ENCODE measurements around the gene STIM1.
"Not testable (repeated sequence)": the region's sequence is repeated elsewhere in the genome, so short reads cannot be mapped to it uniquely, and the experiment has no call there.

The STIM1 gene

DNA sequence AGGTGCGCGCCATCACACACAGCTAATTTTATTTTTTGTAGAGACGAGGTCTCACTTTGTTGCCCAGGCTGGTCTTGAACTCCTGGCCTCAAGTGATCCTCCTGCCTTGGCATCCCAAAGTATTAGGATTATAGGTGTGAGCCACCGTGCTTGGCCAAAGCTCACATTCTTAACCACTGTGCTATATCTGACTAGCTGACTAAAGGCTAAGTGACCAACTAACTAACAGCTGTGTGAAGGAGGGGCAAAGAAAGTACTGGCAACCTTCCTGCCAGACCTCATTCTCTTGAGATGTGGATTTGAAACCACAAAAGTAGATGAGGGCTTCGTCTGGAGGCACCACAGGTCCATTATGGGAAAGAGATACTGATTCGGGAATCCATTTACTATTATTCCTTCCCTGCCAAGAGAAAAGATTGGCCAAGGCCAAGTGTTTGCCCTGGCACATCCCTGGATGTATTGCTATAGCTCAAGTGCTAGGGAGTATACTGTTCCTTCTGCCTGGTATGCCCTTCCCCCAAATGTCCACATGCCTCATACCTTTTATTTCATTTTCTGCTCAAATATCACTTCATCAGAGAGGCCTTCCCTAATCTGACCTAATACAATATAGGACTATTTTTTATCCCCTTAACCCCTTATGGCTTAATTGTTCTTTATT lies 186.4 kb downstream of the STIM1 start:
- DNase-seq: no peak

DNA sequence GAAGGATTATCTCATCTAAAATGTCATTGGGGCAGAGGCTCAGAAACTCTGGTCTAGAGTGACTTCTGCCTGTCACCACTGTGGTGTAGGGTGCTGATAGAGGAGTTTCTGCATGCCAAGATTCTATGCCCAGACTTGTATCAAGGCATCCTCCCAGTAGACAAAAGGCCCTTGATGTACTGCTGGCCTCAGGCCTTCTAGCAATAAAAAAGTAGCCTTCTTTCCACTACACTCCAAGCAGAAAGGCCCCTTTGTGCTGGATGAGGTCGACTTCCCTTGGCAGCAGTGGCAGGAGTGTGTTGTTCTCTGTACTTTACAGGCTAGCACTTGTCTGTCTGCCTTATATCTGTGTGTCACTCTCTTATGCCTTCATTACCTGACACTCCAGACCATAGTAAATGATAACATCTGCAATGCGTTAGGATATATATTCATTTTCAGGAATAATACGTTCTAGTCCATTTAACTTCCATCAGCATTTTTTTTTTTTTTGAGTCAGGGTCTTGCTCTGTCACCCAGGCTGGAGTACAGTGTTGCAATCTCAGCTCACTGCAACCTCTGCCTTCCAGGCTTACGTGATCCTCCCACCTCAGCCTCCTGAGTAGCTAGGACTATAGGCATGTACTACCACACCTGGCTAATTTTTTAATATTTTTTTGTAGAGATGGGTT lies 189.6 kb downstream of the STIM1 start:
- DNase-seq: no peak

DNA sequence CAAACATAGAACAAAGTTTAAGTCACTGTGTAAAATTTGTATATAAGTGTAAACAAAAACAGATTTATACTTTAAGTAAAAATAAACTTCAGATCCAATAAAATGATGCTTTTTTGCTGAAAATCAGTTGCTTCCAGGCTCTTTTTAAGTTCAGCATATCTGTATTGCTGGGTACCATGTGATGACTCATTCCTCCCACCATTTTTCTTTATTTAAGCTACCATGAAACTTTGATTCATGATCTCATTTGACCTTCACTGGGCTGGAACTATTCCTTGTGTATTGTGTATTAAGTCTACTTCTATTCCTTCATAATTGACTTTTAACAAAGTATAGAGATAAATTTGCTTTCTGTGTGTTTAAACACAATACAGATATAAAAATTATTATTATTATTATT lies 192.9 kb downstream of the STIM1 start:
- DNase-seq: peak; percentile 18 to 30

DNA sequence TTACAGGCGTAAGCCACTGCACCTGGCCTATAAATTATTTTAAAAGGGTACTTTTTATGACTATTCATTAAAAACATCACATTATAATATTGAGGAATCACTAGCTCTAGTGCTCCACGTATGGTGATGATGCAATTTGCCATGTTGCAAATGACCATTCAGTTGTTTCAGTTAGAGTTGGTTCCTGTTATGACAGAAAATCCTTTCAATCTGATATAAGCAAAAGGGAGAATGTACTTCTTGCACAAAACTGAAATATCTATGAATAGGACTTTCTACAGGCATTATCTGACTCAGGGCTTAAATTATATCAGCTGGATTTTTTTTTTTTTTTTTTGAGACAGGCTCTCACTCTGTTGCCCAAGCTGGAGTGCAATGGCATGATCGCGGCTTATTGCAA lies 193.5 kb downstream of the STIM1 start:
- DNase-seq: peak; percentile 88 to 89

DNA sequence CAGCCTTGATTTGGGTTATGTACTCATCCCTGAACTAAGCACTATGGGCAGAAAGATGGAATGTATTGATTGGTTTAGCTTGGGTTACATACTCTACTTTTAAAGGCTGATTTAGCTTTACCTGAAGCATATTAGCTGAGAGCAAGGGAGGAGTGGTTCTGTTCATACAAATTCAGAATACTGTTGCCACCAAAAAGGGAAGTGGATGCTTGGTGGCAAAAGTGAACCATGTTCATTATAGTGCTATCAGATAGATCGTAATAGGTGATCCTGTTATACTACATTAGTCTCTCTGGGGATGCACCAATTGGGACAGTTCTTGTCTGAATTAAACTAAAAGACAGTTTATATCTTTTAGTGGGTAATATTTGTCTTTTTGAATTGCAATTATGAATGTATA lies 194.7 kb downstream of the STIM1 start:
- peak in 1 of 2 donors; percentile 25 for DNase-seq

DNA sequence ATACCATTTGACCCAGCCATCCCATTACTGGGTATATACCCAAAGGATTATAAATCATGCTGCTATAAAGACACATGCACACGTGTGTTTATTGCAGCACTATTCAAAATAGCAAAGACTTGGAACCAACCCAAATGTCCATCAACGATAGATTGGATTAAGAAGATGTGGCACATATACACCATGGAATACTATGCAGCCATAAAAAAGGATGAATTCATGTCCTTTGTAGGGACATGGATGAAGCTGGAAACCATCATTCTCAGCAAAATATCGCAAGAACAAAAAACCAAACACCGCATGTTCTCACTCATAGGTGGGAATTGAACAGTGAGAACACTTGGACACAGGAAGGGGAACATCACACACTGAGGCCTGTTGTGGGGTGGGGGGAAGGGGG lies 197.7 kb downstream of the STIM1 start:
- not testable (repeated sequence) for DNase-seq

DNA sequence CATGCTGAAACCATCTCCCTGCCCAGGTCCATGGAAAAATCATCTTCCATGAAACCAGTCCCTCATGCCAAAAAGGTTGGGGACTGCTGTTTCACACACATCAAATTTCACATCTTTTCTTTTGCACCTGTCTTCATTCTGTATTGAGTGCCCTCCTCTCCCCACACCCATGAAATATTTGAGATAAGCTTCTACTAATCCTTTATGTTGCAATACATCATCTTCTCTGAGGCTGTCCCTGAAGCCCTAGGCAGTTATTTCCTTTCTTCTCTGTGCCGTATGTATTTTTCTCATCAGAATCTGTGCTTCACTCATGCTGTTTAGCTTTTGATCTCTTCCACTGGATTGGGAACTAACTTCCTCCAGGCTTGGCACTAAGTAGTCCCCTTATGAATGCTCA lies 199.2 kb downstream of the STIM1 start:
- no peak for DNase-seq

DNA sequence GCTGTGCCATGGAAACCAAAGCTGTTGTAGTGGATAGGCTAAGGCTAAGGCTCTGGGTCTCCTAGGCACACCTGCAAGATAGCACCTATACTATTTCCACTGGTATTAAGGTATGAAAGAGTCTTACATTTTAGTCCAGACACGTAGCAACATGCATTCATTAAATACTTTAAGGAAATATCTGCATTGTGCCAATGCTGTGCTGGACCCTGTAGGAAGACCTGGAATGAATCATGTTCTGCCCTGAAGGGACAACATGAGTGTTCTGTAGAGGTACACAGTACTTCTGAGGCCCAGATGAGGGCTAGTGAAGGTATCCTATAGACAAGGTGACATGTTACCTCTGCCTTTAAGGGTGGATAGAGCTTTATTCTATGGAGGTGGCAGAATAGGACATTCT lies 204.0 kb downstream of the STIM1 start:
- DNase-seq: no peak

DNA sequence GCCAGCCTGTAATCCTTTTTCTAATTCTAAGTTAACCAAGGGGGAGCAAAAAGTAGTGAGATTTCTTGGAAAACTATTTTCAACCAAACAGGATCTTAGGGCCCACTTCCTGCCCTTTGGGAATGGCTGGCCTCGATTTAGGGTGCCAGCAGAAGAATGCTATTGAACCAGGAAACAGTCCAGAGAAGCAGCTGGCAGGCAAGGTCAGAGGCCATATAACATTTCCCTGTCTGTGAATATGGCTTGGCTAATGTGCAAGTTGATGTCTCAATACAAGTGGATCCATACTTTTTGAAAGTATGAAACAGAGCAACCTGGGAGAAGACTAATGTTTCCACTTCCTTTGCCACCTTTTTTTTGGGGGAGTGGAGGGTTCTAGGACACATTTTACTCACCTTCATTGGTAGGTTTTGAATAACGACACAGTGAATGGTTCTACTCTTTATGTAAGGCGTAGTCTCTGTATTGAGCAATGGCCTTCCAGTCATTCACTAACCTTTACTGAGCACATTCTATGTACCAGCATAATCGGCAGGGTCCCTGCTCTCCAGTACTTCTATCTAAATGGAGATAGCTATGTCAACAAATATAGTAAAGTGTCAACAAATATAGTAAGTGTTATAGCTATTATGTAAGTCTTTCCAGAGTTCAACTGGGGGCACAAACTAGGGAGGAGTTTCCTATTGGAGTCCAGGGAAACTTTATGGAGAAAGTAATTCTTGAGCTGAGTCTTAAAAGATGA lies 204.9 kb downstream of the STIM1 start:
- DNase-seq: no peak

DNA sequence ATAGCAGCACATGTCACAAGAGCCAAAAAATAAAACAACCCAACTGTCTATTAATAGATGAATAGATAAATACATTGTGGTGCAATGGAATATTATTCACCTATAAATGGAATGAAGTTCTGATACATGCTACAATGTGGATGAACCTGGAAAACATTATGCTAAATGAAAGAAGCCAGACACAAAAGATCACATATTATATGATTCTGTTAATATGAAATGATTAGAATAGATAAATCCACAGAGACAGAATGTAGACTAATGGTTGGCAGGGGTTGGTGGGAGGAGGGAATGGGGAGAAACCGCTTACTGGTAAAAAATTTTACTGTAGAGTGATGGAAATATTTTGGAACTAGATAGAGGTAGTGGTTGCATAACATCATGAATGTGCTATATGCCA lies 206.2 kb downstream of the STIM1 start:
- DNase-seq: no peak

DNA sequence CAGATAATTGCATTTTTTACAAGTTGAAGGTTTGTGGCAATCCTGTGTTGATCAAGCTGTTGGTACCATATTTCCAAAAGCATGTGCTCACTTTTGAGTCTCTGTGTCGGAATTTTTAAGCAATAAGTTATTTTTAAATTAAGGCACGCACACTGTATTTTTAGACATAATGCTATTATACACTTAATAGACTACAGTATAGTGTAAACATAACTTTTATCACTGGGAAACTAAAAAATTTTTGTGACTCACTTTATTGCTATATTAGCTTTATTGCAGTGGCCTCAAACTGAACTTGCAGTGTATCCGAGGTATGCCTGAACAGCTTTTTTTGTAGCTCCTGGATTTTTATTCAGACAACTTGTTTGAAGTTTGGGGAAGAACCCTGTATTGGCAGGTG lies 207.9 kb downstream of the STIM1 start:
- no peak for DNase-seq

DNA sequence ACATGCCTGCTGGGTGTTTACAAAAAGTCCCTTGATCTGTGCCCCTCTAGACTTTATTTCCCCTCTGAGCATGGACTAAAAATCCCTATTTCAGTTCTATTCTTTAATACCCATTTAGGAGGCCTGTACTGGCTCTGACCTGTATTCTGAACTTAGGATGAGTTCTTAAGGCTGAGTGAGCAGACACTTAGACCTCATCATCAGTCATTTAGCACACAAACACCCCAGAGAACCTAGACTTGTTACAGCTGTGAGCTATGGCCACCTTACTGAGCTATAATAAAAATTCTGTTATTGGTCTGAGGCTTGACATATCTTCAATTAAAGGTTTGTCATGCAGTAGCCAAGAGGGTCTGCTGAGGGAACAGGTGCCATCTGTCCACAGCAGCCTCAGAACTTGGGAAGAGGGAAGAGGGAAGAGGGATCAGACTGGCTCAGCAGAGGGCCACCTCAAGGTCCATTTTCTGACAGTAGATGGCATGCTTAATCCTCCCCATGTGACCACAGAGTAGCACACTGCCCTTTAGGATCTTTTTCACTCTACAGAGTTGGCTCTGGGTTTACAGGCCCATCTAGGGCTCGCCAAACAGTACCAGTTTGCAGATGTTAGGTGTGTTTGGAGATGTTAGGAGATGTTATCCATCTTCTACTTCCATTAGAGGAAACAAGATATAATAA lies 209.0 kb downstream of the STIM1 start:
- no peak for DNase-seq

DNA sequence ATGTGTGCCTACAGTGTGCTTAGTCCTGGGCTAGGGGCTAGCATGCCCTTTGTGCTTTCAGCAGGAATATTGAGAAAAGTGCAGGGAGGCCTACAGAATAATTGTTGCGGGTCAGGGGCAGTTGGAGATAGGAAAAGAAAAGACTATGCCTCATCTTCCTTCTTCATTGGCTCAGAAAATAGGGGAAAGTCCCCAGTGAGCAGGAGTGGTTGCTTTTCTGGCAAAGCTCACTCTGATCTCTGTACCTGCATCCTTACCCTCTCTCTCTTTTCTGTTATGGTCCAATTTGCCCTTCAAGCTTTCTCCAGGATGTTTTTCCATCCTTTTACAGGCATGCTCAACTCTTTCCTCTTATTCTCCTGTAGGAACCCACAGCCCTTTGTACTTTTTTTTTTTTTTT lies 209.6 kb downstream of the STIM1 start:
- DNase-seq: no peak

DNA sequence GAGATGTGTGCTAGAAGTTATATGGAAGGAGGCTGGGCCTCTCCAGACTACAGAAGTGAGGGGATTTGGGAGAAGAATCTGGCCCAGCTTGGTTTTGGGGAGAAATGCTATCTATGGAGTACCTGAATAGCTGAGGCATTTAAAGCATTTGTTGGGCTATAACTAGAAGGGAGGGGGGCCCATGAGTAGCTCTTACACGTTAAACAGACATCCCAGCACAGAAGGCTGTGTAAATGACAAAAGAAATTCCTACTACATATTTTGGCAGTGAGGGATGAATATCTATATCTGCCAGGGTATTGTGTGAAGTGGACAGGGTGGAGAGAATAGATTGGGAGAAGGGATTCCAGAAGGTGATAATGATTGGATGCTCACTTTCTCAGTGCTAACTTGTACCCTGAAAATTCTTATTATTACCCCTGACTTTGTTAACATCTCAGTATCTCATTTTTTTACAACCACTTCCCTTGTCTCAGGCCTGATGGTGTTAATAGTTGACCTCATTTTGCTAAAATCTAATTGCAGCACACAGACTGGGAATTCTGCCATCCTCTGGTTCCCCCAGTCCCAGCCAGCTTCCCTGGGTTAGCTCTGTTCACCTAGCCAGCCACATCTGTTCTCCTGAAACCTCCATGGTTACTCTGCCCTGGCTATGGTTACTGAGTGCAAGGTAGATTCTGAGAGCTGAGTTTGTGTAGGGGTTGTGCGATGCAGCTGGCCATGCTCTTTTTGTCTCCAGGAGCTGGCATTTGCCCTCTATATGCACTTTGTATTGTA lies 210.3 kb downstream of the STIM1 start:
- DNase-seq: no peak

DNA sequence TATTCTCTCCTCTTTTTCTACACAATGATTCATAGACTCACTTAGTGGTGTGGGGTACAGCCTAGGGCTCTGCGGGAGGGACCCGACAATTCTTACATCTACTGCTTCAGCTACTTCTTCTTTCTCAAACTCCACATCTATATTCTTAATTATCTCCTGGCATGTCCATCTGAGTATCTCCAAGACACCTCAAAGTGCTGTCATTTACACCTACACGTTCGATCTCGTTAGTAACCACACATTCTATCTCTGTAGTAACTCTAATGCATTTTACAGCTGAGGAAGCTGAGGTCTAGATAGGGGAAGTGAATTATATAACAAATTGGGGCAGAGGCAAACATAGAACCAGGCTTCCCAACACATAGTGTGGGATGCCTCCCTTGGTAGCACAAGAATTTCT lies 211.4 kb downstream of the STIM1 start:
- DNase-seq: peak; percentile 46 to 75

DNA sequence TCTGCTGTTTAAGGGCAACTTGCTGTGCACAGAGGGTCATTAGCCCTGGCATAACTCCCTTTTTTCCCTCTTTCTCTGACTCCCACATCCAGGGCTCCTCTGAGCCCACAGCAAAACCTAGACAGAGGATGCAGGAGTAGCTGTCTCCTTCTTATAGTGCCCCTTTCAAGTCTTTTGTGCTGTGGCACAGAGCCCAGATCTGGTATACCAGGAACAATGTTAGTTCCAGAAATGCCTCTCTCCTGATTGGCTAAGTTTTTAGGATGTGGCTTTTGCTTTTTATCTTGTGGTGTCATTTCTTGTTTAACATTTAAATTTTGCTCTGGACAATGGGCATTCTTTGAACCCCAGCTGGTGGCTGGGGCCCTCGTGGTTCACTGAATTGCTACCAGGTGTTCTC lies 213.5 kb downstream of the STIM1 start:
- peak; percentile 15 to 29 for DNase-seq

DNA sequence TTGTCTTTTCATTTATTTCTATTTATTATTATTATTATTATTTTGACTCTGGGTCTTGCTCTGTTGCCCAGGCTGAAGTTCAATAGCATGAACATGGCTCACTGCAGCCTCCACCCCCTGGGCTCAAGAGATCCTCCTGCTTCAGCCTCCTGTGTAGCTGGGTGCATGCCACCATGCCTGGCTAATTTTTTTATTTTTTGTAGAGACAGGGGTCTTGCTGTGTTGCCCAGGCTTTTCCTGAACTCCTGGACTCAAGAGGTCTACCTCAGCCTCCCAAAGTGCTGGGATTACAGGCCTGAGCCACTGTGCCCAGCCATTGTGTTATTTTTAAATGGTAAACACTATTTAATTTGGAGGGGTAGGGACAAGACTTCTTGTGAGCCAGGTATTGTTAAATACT lies 215.9 kb downstream of the STIM1 start:
- DNase-seq: no peak

DNA sequence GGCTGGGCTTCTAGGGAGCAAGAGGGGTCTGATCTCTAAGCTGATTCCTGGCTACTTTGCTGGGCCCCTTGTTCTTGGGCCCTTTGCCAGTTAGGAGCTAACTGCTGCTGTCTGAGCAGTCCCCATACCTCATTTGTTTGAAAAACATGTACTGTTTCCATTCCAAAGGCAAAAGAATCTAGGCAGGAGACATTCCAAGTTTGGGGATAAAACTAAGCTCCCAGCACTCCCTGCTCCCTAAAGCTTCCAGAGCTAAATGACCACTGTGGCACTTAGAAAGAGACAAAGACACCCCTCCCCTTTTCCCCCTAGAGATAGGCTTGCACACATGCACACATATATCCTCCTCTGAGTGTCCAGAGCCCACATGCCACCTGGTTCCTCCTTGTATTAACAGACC lies 216.4 kb downstream of the STIM1 start:
- no peak for DNase-seq

DNA sequence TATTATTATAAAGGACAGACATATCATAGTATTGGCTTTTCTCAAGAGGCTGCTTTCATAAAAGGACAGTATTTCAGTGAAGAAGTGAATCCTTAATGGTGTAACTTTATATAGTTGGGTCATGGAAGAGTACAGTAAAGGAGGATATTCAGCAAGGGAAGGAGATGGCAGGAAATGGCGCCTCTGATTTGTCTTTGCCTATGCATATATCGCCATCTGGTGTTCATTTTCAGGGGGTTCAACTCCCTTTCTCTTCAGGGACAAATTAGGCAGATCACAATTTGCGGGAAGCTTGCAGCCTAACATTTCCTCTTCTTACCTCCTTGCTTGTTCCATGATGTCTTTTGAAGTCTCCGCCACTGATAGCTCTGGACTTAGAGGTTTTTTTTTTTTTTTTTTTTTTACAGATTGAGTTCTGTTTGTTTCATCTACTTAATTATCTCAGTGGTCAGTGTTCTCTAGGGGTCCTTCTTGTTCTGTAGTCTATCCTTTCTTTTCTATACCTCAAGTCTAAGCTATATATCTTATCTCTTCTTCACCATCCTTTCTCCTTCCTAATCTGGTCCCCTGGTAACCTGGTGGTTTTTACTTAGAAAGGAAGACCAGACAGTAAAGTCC lies 217.3 kb downstream of the STIM1 start:
- peak; percentile 62 to 89 for DNase-seq

DNA sequence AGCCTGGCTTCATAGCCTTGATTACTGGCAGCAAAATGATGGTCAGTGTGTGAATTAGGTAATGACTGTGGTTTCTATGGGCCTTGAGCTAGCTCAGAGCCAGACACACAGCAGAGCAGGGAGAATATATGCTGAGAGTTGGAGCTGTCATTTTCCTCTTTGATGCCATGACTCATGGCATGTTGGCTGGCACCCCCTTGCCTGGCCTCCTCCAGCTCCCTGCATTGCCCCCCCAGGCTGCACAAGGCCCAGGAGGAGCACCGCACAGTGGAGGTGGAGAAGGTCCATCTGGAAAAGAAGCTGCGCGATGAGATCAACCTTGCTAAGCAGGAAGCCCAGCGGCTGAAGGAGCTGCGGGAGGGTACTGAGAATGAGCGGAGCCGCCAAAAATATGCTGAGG lies 218.8 kb downstream of the STIM1 start:
- DNase-seq: no peak

DNA sequence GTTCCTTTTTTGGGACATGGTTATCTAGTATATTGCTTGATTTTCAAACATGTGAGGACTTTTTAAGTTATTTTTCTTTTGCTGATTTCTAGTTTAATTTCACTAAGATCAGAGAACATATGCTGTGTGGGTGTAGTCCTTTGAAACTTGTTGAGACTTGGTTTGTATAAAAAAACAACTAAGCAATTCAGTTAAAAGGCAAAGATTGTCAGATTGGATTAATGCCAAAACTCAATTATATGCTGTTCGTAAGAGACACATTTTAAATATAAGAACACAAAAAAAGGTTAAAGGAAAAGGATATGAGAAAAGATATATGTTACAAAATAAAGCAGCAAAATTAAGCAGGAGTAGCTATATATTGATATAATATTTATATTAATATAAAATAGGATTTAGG lies 221.3 kb downstream of the STIM1 start:
- DNase-seq: no peak

DNA sequence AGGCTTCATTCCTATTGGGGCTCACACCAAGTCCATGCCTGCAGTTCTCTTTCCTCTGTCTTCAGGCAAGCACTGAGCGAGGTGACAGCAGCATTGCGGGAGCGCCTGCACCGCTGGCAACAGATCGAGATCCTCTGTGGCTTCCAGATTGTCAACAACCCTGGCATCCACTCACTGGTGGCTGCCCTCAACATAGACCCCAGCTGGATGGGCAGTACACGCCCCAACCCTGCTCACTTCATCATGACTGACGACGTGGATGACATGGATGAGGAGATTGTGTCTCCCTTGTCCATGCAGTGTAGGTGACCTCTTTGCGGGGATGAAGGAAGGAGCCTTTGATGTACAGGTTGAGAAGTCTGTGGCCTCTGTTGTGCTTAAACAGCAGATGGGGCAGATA lies 227.7 kb downstream of the STIM1 start:
- no peak for DNase-seq

All from inflammatory macrophage treated with lipopolysaccharide for 1 hour (primary cell).